BJ (cell line): ENCODE measurements around the gene SMIM28. TPM values are rescaled to one million over a fixed set of nuclear protein-coding genes. Genes with fewer than 3 reads are reported as not detected.

Source experiments
- CTCF ChIA-PET: fragments of 350-600 bp; formaldehyde crosslinking; extraction: SDS; loops from one replicate; lab custom pipeline; 2021; ENCODE audit warnings: antibody characterized with exemption, inconsistent platforms; lab: Yijun Ruan, JAX
- POLR2A ChIA-PET: fragments of 300-600 bp; sonication (Branson Sonifier 250); formaldehyde crosslinking; extraction: SDS; loops from one replicate; lab custom pipeline; 2021; ENCODE audit warnings: antibody characterized with exemption; lab: Charles Lee
- DNase-seq: peaks from one replicate; pipeline ENCODE4 v3.0.0-alpha.2; 2011; ENCODE audit warnings: low read depth
- H3K27me3 ChIP-seq: 2 replicates; pipeline ENCODE4 v1.6.0; 2011; ENCODE audit warnings: low read length; ENCODE audit not compliant: control insufficient read depth, insufficient read depth
- H3K36me3 ChIP-seq: 2 replicates; pipeline ENCODE4 v1.5.1; 2011; ENCODE audit warnings: low read length; ENCODE audit not compliant: control insufficient read depth, insufficient read depth
- H3K4me3 ChIP-seq: 2 replicates; pipeline ENCODE4 v1.5.1; 2011; ENCODE audit warnings: low read depth, mild to moderate bottlenecking, control low read depth, low read length
- CTCF ChIP-seq: IDR thresholded peaks from 2 replicates; pipeline ENCODE4 v1.5.1; 2011; ENCODE audit warnings: low read depth, mild to moderate bottlenecking, control low read depth, inconsistent platforms, low read length, moderate library complexity; ENCODE audit not compliant: insufficient read depth
- polyA plus RNA-seq: library from polyadenylated mRNA; depleted of rRNA; stranded (reverse); fragments of >200 nt; gene quantifications from 2 replicates; pipeline ENCODE4 v1.2.3, GENCODE V29; 2011

SMIM28 gene
- polyA plus RNA-seq, 1 experiment: not detected

- no peak for DNase-seq
- Histone ChIP-seq H3K27me3 (no peaks in the 10 kb centered on the region), H3K36me3 (no peaks in the 10 kb centered on the region; the same call in 1 of the 2 replicates), H3K4me3 (no peak overlapping the region)
- ChIA-PET POLR2A (no interaction called here), CTCF (interaction anchor here (0.5 to 8.5 kb wide), 21 partner anchors 11 to 327 kb away, joined by 3 to 95 read pairs (median 7); partner anchors contain the start of gene NHSL1)
- TF ChIP-seq CTCF: peak; percentile 66
These were observed 51.4 kb downstream of the SMIM28 start for GRCh38 chr6:138428944-138429598.

GRCh38 chr6:138429761-138430160 lies 52.1 kb downstream of the SMIM28 start:
- H3K27me3 ChIP-seq: no peaks in the 10 kb centered on the region
- H3K36me3 ChIP-seq: no peaks in the 10 kb centered on the region
- H3K4me3 ChIP-seq: no peak overlapping the region
- ChIA-PET CTCF (interaction anchor here (0.6 to 8.5 kb wide), 22 partner anchors 10 to 344 kb away, joined by 3 to 95 read pairs (median 7); partner anchors contain the start of genes CCDC28A and NHSL1), POLR2A (no interaction called here)
- no peak for DNase-seq
- TF ChIP-seq CTCF: no peak

GRCh38 chr6:138430361-138431145 lies 52.8 kb downstream of the SMIM28 start:
- Histone ChIP-seq H3K27me3 (no peaks in the 10 kb centered on the region), H3K36me3 (no peaks in the 10 kb centered on the region), H3K4me3 (no peak overlapping the region)
- no peak for TF ChIP-seq CTCF
- ChIA-PET CTCF (interaction anchor here (0.8 to 8.5 kb wide), 12 partner anchors 9 to 315 kb away, joined by 3 to 95 read pairs (median 10); partner anchors contain the start of gene NHSL1), POLR2A (no interaction called here)
- no peak for DNase-seq

GRCh38 chr6:138431256-138432062 lies 53.8 kb downstream of the SMIM28 start:
- no peaks in the 10 kb centered on the region for H3K27me3 ChIP-seq
- ChIA-PET POLR2A (no interaction called here), CTCF (interaction anchor here (1.6 to 8.5 kb wide), 6 partner anchors 8 to 159 kb away, joined by 5 to 95 read pairs (median 10); partner anchors contain the start of gene NHSL1)
- no peak for TF ChIP-seq CTCF
- no peaks in the 10 kb centered on the region for H3K36me3 ChIP-seq
- no peak for DNase-seq
- no peak overlapping the region for H3K4me3 ChIP-seq

- no peak for DNase-seq
- no peaks in the 10 kb centered on the region for H3K27me3 ChIP-seq
- no peaks in the 10 kb centered on the region for H3K36me3 ChIP-seq
- POLR2A ChIA-PET: no interaction called here
- CTCF ChIA-PET: interaction anchor here (1.6 to 8.5 kb wide), 2 partner anchors 78 to 157 kb away, joined by 5 to 95 read pairs; no protein-coding TSS in a partner anchor
- no peak for TF ChIP-seq CTCF
- no peak overlapping the region for H3K4me3 ChIP-seq
These were observed 54.3 kb downstream of the SMIM28 start for GRCh38 chr6:138432063-138432356.
